ENCODE data around the gene SENP6. TPM values are rescaled to one million over a fixed set of nuclear protein-coding genes. Genes with fewer than 3 reads are reported as not detected.
A peak's percentile ranks its signal among the peaks of the same experiment; 100 is the strongest.

Gene SENP6
- 90.9 to 100 TPM (median 99.4 TPM) in 3 replicates for total RNA-seq (2021)
- percentile 92 among the genes with signal in this experiment for Bru-seq, nascent RNA
- long read RNA-seq, experiment 1, full-length matches to known transcripts, result 78 of 350 reads
- long read RNA-seq, experiment 1, partial matches to known transcripts, result 82 of 350 reads
- long read RNA-seq, experiment 1, other reads (novel, unspliced or antisense), result 190 of 350 reads
- long read RNA-seq, experiment 2, partial matches to known transcripts, result 31 of 61 reads
- long read RNA-seq, experiment 2, other reads (novel, unspliced or antisense), result 29 of 61 reads
- long read RNA-seq, experiment 3, partial matches to known transcripts, result 2 of 8 reads
- long read RNA-seq, experiment 3, other reads (novel, unspliced or antisense), result 6 of 8 reads

- no peaks in the 10 kb centered on the region for H3K9me3 Mint-ChIP-seq
- ChIA-PET CTCF (no interaction called here), POLR2A (interaction anchor here (0.6 to 1.5 kb wide), 7 partner anchors 8 to 826 kb away, joined by 3 to 4 read pairs (median 3); no protein-coding TSS in a partner anchor)
- DNase-seq (ENCODE audit: low spot score), result peak; percentile 75
- ATAC-seq, result peak; percentile 78
- peak within 1 kb of the TSS; percentile 97 for H3K4me3 Mint-ChIP-seq
- peaks cover 9% of the 10 kb centered on the region for H3K36me3 Mint-ChIP-seq
- H3K4me1 Mint-ChIP-seq, result peaks cover 30% of the 10 kb centered on the region
- H3K27me3 Mint-ChIP-seq (ENCODE audit: low read depth), result no peaks in the 10 kb centered on the region
- H3K27ac Mint-ChIP-seq, result peak within 1 kb of the TSS; percentile 98
- TF ChIP-seq TEAD4 (CRISPR knock-in tag; IDR thresholded peaks at IDR 0.05) (0 out of 2 replicates have a peak, but pooled peaks have one; percentile 19), SMAD4 (CRISPR knock-in tag; IDR thresholded peaks at IDR 0.05) (0 out of 2 replicates have a peak, but pooled peaks have one; percentile 21), STAT6 (CRISPR knock-in tag; conservative IDR thresholded peaks at IDR 0.05; ENCODE audit: low read depth) (no peak), KAT7 (CRISPR knock-in tag; IDR thresholded peaks at IDR 0.05; ENCODE audit: borderline replicate concordance) (peak; percentile 45; the same call in 1 of the 2 replicates), E2F5 (CRISPR knock-in tag; IDR thresholded peaks at IDR 0.05) (0 out of 2 replicates have a peak, but pooled peaks have one; percentile 65), FOXK1 (CRISPR knock-in tag; IDR thresholded peaks at IDR 0.05) (peak; percentile 46), TP53 (CRISPR knock-in tag; IDR thresholded peaks at IDR 0.05) (peak; percentile 45; the same call in 1 of the 2 replicates), MAX (CRISPR knock-in tag; IDR thresholded peaks at IDR 0.05) (0 out of 2 replicates have a peak, but pooled peaks have one; percentile 24), CREM (CRISPR knock-in tag; IDR thresholded peaks at IDR 0.05) (peak; percentile 63; the same call in 1 of the 2 replicates), NFE2L1 (CRISPR knock-in tag; IDR thresholded peaks at IDR 0.05) (no peak), ARID4B (CRISPR knock-in tag; IDR thresholded peaks at IDR 0.05; ENCODE audit: borderline replicate concordance) (0 out of 2 replicates have a peak, but pooled peaks have one; percentile 9), FOXP4 (CRISPR knock-in tag; IDR thresholded peaks at IDR 0.05) (peak; percentile 38; the same call in 1 of the 2 replicates), HMGXB4 (CRISPR knock-in tag; IDR thresholded peaks at IDR 0.05) (peak; percentile 79; the same call in 1 of the 2 replicates), JUN (CRISPR knock-in tag; IDR thresholded peaks at IDR 0.05) (peak; percentile 63; the same call in 1 of the 2 replicates), ZNF425 (CRISPR knock-in tag; conservative IDR thresholded peaks at IDR 0.05) (no peak), USF2 (CRISPR knock-in tag; IDR thresholded peaks at IDR 0.05) (0 out of 2 replicates have a peak, but pooled peaks have one; percentile 15), FOXP1 (CRISPR knock-in tag; IDR thresholded peaks at IDR 0.05; ENCODE audit: borderline replicate concordance) (peak; percentile 85; the same call in 1 of the 2 replicates)
Measured at GRCh38 chr6:75601304-75602245, at the start of gene SENP6. TSS of gene SENP6 (plus strand) at chr6:75601880. CDS start at chr6:75602525, 645 bp downstream.

All from WTC11 (cell line).